Muscle of arm (tissue), 14 donors: ENCODE results near the gene HOXD13. TPM values are rescaled to one million over a fixed set of nuclear protein-coding genes. Genes with fewer than 3 reads are reported as not detected.

Source experiments
- DNase-seq: peaks from one replicate; pipeline ENCODE4 v3.0.0-alpha.2; 2013
- long read RNA-seq, 11 donors: transcript quantifications; one replicate each; lab custom pipeline, GENCODE V29; 2026
- polyA plus RNA-seq, 12 donors: library from polyadenylated mRNA; unstranded; fragments of 120-200 nt; gene quantifications; one replicate each; pipeline ENCODE4 v1.2.1, GENCODE V29; 2013; ENCODE audit not compliant: insufficient read length in 12 of 12

HOXD13 gene
- 1 to 10 TPM in 1 of 12 donors, under 1 TPM in 4, not detected in 7; 0.30 to 2.5 (median 0.63) TPM for polyA plus RNA-seq
- long read RNA-seq, donor 1: 0 reads
- long read RNA-seq, donor 2: 0 reads
- long read RNA-seq, donor 3: 0 reads
- long read RNA-seq, donor 4: 0 reads
- long read RNA-seq, donor 5: 0 reads
- long read RNA-seq, donor 6: 0 reads
- long read RNA-seq, donor 7: 0 reads
- long read RNA-seq, donor 8: 0 reads
- long read RNA-seq, donor 9, partial matches to known transcripts: 0 of 1 reads
- long read RNA-seq, donor 9, other reads (novel, unspliced or antisense): 0 of 1 reads
- long read RNA-seq, donor 10: 0 reads
- long read RNA-seq, donor 11: 0 reads

GRCh38 chr2:176092270-176093144, at the start of gene HOXD13:
HOXD13 (plus strand) TSS chr2:176092721; CDS start chr2:176092891, 170 bp downstream.
- no peak for DNase-seq

GRCh38 chr2:176056406-176056805, 36.1 kb upstream of the HOXD13 start:
- DNase-seq: no peak

- DNase-seq: no peak
Measured at GRCh38 chr2:176063958-176064357, 28.6 kb upstream of the HOXD13 start.

GRCh38 chr2:176066645-176067588, 25.6 kb upstream of the HOXD13 start:
- DNase-seq: no peak

- no peak for DNase-seq
Measured at GRCh38 chr2:176067589-176068418, 24.7 kb upstream of the HOXD13 start.

GRCh38 chr2:176068419-176068832, 24.1 kb upstream of the HOXD13 start:
- no peak for DNase-seq

GRCh38 chr2:176071330-176072291, 20.9 kb upstream of the HOXD13 start:
- DNase-seq: no peak

- no peak for DNase-seq
Measured at GRCh38 chr2:176072292-176072669, 20.2 kb upstream of the HOXD13 start.

GRCh38 chr2:176072951-176073904, 19.3 kb upstream of the HOXD13 start:
- no peak for DNase-seq

GRCh38 chr2:176074919-176075425, 17.5 kb upstream of the HOXD13 start:
- no peak for DNase-seq

GRCh38 chr2:176075481-176075880, 17.0 kb upstream of the HOXD13 start:
- DNase-seq: peak; percentile 10

- DNase-seq: peak; percentile 3
Measured at GRCh38 chr2:176076063-176076462, 16.5 kb upstream of the HOXD13 start.

GRCh38 chr2:176076796-176077195, 15.7 kb upstream of the HOXD13 start:
- DNase-seq: no peak

GRCh38 chr2:176078541-176079284, 13.8 kb upstream of the HOXD13 start:
- DNase-seq: no peak

- no peak for DNase-seq
Measured at GRCh38 chr2:176079285-176079830, 13.2 kb upstream of the HOXD13 start.

GRCh38 chr2:176079831-176080539, 12.5 kb upstream of the HOXD13 start:
- DNase-seq: no peak
